ENCODE measurements around the gene CAMKK2. TPM values are rescaled to one million over a fixed set of nuclear protein-coding genes. Genes with fewer than 3 reads are reported as not detected.
"Not testable (repeated sequence)": the region's sequence is repeated elsewhere in the genome, so short reads cannot be mapped to it uniquely, and the experiment has no call there.

Gene CAMKK2
- total RNA-seq, 1 donor from 2014 or later = 50.7 TPM

- no peak for DNase-seq (ENCODE audit: extremely low read depth, low read depth, low spot score)
Measured at GRCh38 chr12:121299662-121300061, 3.2 kb upstream of the CAMKK2 start.

GRCh38 chr12:121298411-121298810, 1.9 kb upstream of the CAMKK2 start:
- DNase-seq (ENCODE audit: extremely low read depth, low read depth, low spot score) = not testable (repeated sequence)

DNA sequence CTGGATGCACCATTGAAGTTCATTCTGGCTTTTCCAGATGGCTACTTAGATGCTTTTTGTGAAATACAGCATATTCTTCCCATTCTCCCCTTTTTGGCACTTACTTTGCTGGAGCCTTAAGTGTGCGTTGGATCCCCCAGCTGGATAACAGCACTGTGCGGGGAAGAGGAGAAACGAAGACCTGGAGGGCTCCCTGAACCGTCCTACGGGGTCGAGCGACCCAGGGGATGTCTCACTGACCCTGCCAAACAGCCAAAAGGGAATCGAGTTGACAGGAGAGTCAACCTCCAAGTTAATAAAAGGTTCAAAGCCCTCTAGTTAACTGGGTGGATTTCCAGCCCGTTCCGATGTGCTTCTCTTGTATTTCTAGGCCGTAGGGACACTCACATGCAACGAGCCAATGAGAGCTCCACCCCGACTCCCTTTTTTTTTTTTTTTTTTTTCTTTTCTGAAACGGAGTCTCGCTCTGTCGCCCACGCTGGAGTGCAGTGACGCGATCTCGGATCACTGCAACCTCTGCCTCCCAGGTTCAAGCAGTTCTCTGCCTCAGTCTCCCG, 1.0 kb upstream of the CAMKK2 start:
- DNase-seq (ENCODE audit: extremely low read depth, low read depth, low spot score) = no peak

GRCh38 chr12:121295746-121296617, 527 bp downstream of the CAMKK2 start:
- DNase-seq (ENCODE audit: extremely low read depth, low read depth, low spot score) = no peak

GRCh38 chr12:121295116-121295745, 1.3 kb downstream of the CAMKK2 start:
- no peak for DNase-seq (ENCODE audit: extremely low read depth, low read depth, low spot score)

- DNase-seq (ENCODE audit: extremely low read depth, low read depth, low spot score) = no peak
Measured at GRCh38 chr12:121294151-121294889, 2.2 kb downstream of the CAMKK2 start.

DNA sequence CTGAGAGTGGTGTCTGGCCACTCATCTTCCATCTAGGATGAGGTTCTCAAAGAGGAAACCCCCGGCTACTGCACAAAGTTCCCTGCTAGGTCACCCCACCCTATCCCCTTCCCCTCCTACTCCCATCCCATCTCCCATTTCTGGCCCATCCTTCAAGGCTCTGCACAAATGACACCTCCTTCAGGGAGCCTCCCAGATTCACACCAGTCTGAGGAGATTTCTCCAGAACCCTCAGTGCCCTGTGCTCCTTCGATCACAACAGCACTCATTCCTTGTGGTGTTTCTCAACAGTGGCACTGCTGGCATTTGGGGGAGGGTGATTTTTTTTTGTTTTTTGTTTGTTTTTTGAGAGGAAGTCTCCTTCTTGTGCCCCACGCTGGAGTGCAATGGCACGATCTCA, 2.9 kb downstream of the CAMKK2 start:
- no peak for DNase-seq (ENCODE audit: extremely low read depth, low read depth, low spot score)

GRCh38 chr12:121290410-121290809, 6.1 kb downstream of the CAMKK2 start:
- DNase-seq (ENCODE audit: extremely low read depth, low read depth, low spot score) = no peak

DNA sequence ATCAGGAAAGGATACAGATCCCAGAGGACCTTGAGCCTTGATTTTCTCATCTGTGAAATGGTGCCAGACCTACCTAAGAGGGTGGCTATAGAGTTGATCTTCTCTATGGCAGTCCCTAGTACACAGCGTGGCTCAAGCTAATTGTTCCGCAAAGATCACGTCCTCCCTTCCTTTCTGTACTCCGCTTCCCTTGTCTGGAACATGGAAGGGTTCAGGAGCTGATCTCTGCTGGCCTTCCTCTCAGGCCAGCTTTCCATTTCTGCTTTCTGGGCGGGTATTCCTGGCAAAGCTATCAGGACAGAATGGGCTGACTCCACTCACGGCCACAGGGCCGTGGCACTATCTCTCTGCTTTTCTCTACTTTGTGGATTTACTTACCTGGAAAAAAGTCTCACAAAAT, 6.5 kb downstream of the CAMKK2 start:
- no peak for DNase-seq (ENCODE audit: extremely low read depth, low read depth, low spot score)

DNA sequence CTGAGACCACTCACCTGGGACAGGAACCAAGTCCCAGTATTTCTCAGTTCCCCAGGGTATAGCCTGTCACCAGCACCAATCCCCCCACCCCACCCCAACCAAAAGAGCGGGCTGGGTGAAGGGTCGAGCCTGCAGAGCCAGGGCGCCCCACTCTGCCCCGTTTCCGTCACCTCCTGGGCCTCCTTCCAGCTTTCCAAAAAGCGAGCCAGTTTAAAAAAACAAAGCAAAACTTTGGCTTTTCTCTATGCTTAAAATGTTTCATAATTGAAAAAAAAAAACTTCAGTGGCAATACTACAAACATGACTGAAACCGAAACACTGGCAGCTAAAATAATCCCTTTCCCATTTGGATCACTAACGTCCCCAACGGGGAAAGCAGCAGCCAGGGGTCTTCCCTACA, 7.5 kb downstream of the CAMKK2 start:
- no peak for DNase-seq (ENCODE audit: extremely low read depth, low read depth, low spot score)

- no peak for DNase-seq (ENCODE audit: extremely low read depth, low read depth, low spot score)
Measured at GRCh38 chr12:121288158-121288845, 8.2 kb downstream of the CAMKK2 start.

DNA sequence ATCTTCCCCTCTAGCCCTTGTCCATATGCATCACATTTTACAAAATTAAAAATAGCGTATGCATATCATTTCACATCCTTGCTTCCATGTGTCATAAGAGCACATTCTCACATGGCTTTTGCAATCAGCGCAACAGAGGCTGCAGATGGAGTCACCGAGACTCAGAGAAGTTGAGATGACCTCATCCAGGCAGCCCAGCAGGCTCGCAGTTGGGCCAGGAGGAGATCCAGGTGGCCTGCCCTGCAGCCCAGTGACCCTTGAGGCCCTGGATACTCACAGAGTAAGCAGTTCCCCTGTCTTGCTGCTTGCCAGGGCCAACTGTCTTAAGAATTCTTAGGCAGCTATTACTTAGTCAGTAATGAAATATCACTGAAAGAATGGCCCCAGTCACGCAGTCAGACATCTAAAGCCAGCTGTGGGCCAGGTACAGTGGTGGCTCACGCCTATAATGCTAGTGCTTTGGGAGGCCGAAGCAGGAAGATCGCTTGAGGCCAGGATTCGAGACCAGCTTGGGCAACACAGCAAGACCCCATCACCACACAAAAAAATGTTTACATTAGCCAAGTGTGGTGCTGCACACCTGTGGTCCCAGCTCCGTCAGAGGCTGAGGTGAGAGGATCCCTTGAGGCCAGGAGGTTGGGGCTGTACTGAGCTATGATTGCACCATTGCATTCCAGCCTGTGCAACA, 9.1 kb downstream of the CAMKK2 start:
- DNase-seq (ENCODE audit: extremely low read depth, low read depth, low spot score) = no peak

GRCh38 chr12:121285856-121286255, 10.7 kb downstream of the CAMKK2 start:
- DNase-seq (ENCODE audit: extremely low read depth, low read depth, low spot score) = no peak

DNA sequence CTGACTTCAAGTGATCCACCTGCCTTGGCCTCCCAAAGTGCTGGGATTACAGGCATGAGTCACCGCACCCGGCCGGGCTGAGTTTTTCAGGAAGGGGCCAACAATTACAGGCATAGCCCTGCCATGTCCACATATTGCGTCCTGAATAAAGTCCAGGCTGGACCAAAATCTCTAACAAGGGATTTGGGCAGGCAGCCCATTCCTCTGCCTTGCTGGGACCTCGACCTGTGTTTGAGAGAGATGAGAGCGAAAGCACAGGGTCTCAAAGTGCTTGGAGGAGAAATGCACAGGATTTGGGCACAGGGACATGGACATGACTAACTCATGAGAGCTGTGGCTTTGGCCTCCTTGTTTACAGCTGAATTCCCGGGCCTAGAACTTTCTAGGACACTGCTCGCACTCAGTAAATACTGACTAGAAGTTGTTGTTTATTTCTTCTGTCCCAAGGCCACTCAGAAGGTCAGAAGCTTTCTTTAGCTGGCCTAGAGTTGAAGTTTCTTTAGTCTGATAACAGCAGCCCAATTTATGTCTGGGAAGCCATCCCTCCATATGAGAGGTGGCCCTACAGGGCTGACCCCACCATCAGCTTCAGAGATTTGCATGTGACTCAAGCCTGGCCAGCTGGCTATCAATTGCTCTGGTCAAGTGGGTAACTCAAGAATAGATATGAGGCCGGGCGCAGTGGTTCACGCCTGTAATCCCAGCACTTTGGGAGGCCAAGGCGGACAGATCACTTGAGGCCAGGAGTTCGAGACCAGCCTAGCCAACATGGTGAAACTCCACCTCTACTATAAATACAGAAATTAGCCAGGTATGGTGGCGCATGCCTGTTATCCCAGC, 11.7 kb downstream of the CAMKK2 start:
- no peak for DNase-seq (ENCODE audit: extremely low read depth, low read depth, low spot score)

DNA sequence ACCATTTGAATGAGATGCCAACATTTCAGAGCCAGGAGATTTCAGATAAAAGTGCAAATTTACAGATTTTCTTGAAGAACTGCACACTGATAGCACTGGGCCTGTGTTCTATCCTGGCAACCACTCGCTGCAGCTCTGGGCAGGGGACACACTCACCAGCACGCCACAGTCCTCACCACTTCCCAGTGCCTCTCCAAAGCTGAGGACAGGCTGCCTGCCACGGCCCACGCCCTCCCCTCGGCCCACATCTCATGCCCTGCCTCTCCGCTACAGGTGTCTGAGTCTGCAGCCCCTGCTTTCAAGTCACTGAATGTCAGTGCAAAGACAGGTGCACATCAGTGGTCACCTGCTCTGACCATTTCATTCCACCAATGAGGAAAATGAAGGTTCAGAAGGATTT, 12.7 kb downstream of the CAMKK2 start:
- DNase-seq (ENCODE audit: extremely low read depth, low read depth, low spot score) = no peak

GRCh38 chr12:121283388-121283787, 13.1 kb downstream of the CAMKK2 start:
- DNase-seq (ENCODE audit: extremely low read depth, low read depth, low spot score) = no peak

- DNase-seq (ENCODE audit: extremely low read depth, low read depth, low spot score) = not testable (repeated sequence)
Measured at GRCh38 chr12:121282910-121283309, 13.6 kb downstream of the CAMKK2 start.

DNA sequence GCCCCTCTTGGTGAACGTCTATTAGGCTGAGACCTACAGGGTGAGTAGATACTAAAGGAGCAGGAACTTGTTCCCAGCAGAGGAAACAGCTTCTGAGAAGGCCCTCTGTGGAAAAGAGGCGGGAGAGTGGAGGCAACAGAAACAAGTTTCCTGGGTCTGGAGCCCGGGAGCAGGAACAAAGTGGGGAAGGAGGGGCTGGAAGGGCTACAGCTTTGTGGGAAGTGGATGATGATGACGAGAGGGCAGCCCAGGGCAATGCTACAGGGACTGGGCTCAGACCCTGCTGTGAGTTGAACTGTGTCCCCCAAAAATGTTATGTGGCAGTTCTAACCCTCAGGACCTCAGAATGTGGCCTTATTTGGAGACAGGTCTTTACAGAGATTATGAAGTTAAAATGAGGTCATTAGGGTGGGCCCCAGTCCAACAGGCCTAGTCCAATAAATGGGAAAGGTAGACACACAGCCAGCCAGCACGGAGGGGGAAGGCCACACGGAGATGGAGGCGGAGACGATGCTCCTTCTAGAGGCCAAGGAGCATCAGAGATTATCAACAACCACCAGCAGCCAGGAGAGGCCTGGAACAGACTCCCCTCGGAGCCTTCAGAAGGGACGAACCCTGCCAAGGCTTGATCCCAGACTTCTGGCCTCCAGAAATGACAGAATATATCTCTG, 14.3 kb downstream of the CAMKK2 start:
- no peak for DNase-seq (ENCODE audit: extremely low read depth, low read depth, low spot score)

DNA sequence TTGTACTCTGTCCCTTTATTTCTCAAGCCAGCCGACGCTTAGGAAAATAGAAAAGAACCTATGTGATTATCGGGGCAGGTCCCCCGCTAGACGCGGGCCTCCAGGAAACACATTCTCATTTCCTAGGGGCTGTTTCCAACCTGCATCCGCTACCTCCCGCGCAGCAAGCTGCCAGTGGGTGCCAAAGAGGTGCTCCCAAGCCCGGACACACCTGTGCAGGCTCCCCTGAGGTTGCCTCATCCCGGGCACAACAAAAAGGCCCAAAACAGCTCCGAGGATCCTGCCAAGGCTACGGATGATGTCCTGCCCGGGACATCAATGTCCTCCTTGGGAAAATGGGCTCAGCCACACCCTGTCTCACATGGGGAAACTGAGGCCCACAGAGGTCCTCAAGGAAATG, 15.4 kb downstream of the CAMKK2 start:
- not testable (repeated sequence) for DNase-seq (ENCODE audit: extremely low read depth, low read depth, low spot score)

All from glomerular endothelial cell (primary cell).